PC-9 (cell line): Measurements from ENCODE around the gene TRAPPC10. TPM values are rescaled to one million over a fixed set of nuclear protein-coding genes. Genes with fewer than 3 reads are reported as not detected.

Experiments
- BruUV-seq: library from RNA; stranded (reverse); fragments of 400-500 nt; replicated peaks from 2 replicates; lab custom pipeline; 2021; lab: Mats Ljungman, UMichigan
- CTCF ChIA-PET: fragments of 300-600 bp; sonication (Branson Sonifier 250); formaldehyde crosslinking; loops from one replicate; lab custom pipeline; 2022; ENCODE audit warnings: antibody characterized with exemption; lab: Charles Lee
- POLR2A ChIA-PET: fragments of 300-600 bp; sonication (Branson Sonifier 250); formaldehyde crosslinking; loops from one replicate; lab custom pipeline; 2022; ENCODE audit warnings: antibody characterized with exemption; ENCODE audit not compliant: unreplicated experiment; lab: Charles Lee
- DNase-seq, 2 experiments: peaks; one replicate each; pipeline versions ENCODE4 v3.0.0 to v3.0.0-alpha.2; 2015 to 2022; ENCODE audit warnings: mixed read lengths in 1 of 2
- H2AFZ ChIP-seq: fragments of 200-600 bp; sonication (generic); 2 replicates; pipeline ENCODE4 v1.8.1; 2017; ENCODE audit warnings: antibody characterized with exemption
- H3F3A ChIP-seq: fragments of 200-600 bp; sonication (generic); 2 replicates; pipeline ENCODE4 v1.8.1; 2017; ENCODE audit warnings: antibody characterized with exemption, mild to moderate bottlenecking, low read depth; ENCODE audit not compliant: insufficient read depth
- H3K27ac ChIP-seq: fragments of 200-600 bp; sonication (generic); 2 replicates; pipeline ENCODE4 v1.6.1; 2016; ENCODE audit warnings: mixed run types
- H3K27me3 ChIP-seq: fragments of 200-600 bp; sonication (generic); 2 replicates; pipeline ENCODE4 v1.6.1; 2016; ENCODE audit warnings: low read depth, mixed run types; ENCODE audit not compliant: insufficient read depth
- H3K36me3 ChIP-seq: fragments of 200-600 bp; sonication (generic); 2 replicates; pipeline ENCODE4 v1.6.1; 2016; ENCODE audit warnings: low read depth, mixed run types
- H3K4me1 ChIP-seq: fragments of 200-600 bp; sonication (generic); replicated peaks from 2 replicates; pipeline ENCODE4 v1.6.1; 2016; ENCODE audit warnings: mixed run types; ENCODE audit not compliant: insufficient read depth
- H3K4me2 ChIP-seq: fragments of 200-600 bp; sonication (generic); 2 replicates; pipeline ENCODE4 v1.6.1; 2017; ENCODE audit warnings: mixed run types
- H3K4me3 ChIP-seq: fragments of 200-600 bp; sonication (generic); 2 replicates; pipeline ENCODE4 v1.6.1; 2016; ENCODE audit warnings: mixed run types
- H3K79me2 ChIP-seq: fragments of 200-600 bp; sonication (generic); 2 replicates; pipeline ENCODE4 v1.6.1; 2017; ENCODE audit warnings: low read depth, mixed run types
- H3K9me2 ChIP-seq: fragments of 200-600 bp; sonication (generic); 2 replicates; pipeline ENCODE4 v1.8.1; 2017; ENCODE audit warnings: mild to moderate bottlenecking; ENCODE audit not compliant: insufficient read depth
- H3K9me3 ChIP-seq: fragments of 200-600 bp; sonication (generic); 2 replicates; pipeline ENCODE4 v1.8.1; 2016; ENCODE audit warnings: low read depth; ENCODE audit not compliant: insufficient read depth
- H4K20me1 ChIP-seq: fragments of 200-600 bp; sonication (generic); 2 replicates; pipeline ENCODE4 v1.8.1; 2017; ENCODE audit not compliant: insufficient read depth
- CTCF ChIP-seq: fragments of 200-600 bp; sonication (generic); conservative IDR thresholded peaks from 2 replicates; pipeline ENCODE4 v1.6.1; 2017; ENCODE audit warnings: mixed run types, antibody characterized with exemption, mild to moderate bottlenecking, moderate library complexity
- EZH2 ChIP-seq: fragments of 200-600 bp; sonication (generic); IDR thresholded peaks from 2 replicates; pipeline ENCODE4 v1.8.0; 2017; ENCODE audit warnings: antibody characterized with exemption, low read depth
- intact Hi-C: fragments of 100-400 bp; cut with micrococcal nuclease; formaldehyde crosslinking; loops from one replicate; pipeline ENCODE4 v1.10.0; 2022; ENCODE audit not compliant: unreplicated experiment
- total RNA-seq: library from RNA; stranded (reverse); gene quantifications from 2 replicates; pipeline ENCODE4 v1.2.3, GENCODE V29; 2021

TRAPPC10 gene
- total RNA-seq, 1 experiment from 2014 or later, result 27.2 TPM

GRCh38 chr21:44058981-44059380 lies 46.9 kb downstream of the TRAPPC10 start:
- intact Hi-C loops, result no loop called here
- Histone ChIP-seq H3K36me3 (no peaks in the 10 kb centered on the region), H3K4me3 (no peak overlapping the region), H3F3A (no peaks in the 10 kb centered on the region), H3K4me2 (no peak overlapping the region), H3K9me3 (no peaks in the 10 kb centered on the region), H3K27ac (no peak overlapping the region), H4K20me1 (peaks cover 6% of the 10 kb centered on the region; the same call in 1 of the 2 replicates), H3K27me3 (no peaks in the 10 kb centered on the region), H3K9me2 (no peaks in the 10 kb centered on the region), H2AFZ (no peak overlapping the region), H3K79me2 (no peaks in the 10 kb centered on the region), H3K4me1 (no peaks in the 10 kb centered on the region)
- ChIA-PET CTCF (no interaction called here), POLR2A (no interaction called here)
- no TSS peak for BruUV-seq
- DNase-seq, result no peak
- TF ChIP-seq CTCF (no peak), EZH2 (no peak)

DNA sequence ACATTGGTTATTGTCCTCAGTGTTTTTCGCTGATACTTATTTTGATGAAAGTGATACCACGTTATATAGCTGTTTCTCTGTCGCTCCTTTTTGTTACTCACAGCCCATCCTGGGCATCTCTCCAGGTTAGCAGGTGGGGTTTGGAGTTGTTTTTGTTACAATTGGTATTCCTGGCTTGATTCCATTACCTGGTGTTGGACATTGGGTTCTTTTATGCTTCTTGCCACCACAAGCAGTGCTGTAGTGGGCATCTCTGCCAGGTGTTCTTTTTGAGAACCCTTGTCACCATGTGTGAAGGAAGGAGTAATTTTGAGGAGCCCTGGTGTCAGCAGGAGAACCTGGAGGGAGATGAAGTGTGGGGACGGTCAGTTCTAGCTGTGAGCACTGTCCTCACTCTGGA lies 47.6 kb downstream of the TRAPPC10 start:
- DNase-seq, result no peak
- Histone ChIP-seq H3K27me3 (no peaks in the 10 kb centered on the region), H3K79me2 (no peaks in the 10 kb centered on the region), H3K4me2 (no peak overlapping the region), H4K20me1 (0 out of 2 replicates have a peak, but pooled peaks cover under 1% of the 10 kb centered on the region), H2AFZ (no peak overlapping the region), H3K36me3 (no peaks in the 10 kb centered on the region), H3K4me3 (no peak overlapping the region), H3K4me1 (no peaks in the 10 kb centered on the region), H3K9me3 (no peaks in the 10 kb centered on the region), H3K27ac (no peak overlapping the region), H3F3A (no peaks in the 10 kb centered on the region), H3K9me2 (no peaks in the 10 kb centered on the region)
- ChIA-PET POLR2A (no interaction called here), CTCF (no interaction called here)
- intact Hi-C loops, result no loop called here
- no peak for TF ChIP-seq CTCF
- BruUV-seq, result no TSS peak

- Histone ChIP-seq H2AFZ (no peak overlapping the region), H3K4me3 (no peak overlapping the region), H3K4me2 (no peak overlapping the region), H3K36me3 (no peaks in the 10 kb centered on the region), H3K9me3 (no peaks in the 10 kb centered on the region), H3K4me1 (no peaks in the 10 kb centered on the region), H3K9me2 (no peaks in the 10 kb centered on the region), H3F3A (no peaks in the 10 kb centered on the region), H3K79me2 (no peaks in the 10 kb centered on the region), H4K20me1 (0 out of 2 replicates have a peak, but pooled peaks cover 4% of the 10 kb centered on the region), H3K27me3 (no peaks in the 10 kb centered on the region), H3K27ac (no peak overlapping the region)
- intact Hi-C loops, result no loop called here
- POLR2A ChIA-PET, result no interaction called here
- DNase-seq, result no peak
- CTCF ChIA-PET, result no interaction called here
- no TSS peak for BruUV-seq
- TF ChIP-seq CTCF (no peak), EZH2 (no peak)
These were observed 50.3 kb downstream of the TRAPPC10 start for GRCh38 chr21:44062380-44062779.
